Hepatocyte (in vitro differentiated cells): ENCODE data around the gene OPCML.

Experiments used
- CTCF ChIP-seq: fragments of 200-600 bp; sonication (generic); IDR thresholded peaks from 2 replicates; pipeline ENCODE4 v1.5.1; 2016; ENCODE audit warnings: antibody characterized with exemption, mild to moderate bottlenecking; ENCODE audit not compliant: poor library complexity
- EZH2 ChIP-seq: fragments of 200-600 bp; sonication (generic); IDR thresholded peaks from 2 replicates; pipeline ENCODE4 v1.6.1; 2016; ENCODE audit warnings: antibody characterized with exemption, mild to moderate bottlenecking, borderline replicate concordance

DNA sequence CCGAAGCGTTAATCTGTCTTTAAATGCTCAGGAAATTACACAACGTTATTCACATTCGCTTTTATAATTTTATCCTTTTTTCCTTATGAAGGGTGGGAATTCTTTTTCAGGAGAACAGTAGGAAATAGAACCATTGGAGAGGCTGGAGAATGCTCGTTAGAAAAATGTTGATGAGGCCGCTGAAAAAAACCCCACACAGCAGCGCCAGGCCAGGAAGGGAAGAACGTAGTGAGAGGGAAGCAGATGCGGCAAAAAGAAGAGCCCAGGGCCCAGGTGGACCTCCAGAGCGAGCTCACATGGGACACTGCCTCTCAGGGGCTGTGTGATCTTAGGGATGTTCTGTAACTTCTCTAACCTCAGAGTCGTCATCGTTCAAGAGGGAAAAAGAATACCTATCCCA, 691.6 kb downstream of the OPCML start:
- no peak for TF ChIP-seq CTCF
- no peak for TF ChIP-seq EZH2
